ENCODE results near the gene EPC1.
"Not testable (repeated sequence)": the region's sequence is repeated elsewhere in the genome, so short reads cannot be mapped to it uniquely, and the experiment has no call there.

EPC1 gene, protein sequence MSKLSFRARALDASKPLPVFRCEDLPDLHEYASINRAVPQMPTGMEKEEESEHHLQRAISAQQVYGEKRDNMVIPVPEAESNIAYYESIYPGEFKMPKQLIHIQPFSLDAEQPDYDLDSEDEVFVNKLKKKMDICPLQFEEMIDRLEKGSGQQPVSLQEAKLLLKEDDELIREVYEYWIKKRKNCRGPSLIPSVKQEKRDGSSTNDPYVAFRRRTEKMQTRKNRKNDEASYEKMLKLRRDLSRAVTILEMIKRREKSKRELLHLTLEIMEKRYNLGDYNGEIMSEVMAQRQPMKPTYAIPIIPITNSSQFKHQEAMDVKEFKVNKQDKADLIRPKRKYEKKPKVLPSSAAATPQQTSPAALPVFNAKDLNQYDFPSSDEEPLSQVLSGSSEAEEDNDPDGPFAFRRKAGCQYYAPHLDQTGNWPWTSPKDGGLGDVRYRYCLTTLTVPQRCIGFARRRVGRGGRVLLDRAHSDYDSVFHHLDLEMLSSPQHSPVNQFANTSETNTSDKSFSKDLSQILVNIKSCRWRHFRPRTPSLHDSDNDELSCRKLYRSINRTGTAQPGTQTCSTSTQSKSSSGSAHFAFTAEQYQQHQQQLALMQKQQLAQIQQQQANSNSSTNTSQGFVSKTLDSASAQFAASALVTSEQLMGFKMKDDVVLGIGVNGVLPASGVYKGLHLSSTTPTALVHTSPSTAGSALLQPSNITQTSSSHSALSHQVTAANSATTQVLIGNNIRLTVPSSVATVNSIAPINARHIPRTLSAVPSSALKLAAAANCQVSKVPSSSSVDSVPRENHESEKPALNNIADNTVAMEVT

DNA sequence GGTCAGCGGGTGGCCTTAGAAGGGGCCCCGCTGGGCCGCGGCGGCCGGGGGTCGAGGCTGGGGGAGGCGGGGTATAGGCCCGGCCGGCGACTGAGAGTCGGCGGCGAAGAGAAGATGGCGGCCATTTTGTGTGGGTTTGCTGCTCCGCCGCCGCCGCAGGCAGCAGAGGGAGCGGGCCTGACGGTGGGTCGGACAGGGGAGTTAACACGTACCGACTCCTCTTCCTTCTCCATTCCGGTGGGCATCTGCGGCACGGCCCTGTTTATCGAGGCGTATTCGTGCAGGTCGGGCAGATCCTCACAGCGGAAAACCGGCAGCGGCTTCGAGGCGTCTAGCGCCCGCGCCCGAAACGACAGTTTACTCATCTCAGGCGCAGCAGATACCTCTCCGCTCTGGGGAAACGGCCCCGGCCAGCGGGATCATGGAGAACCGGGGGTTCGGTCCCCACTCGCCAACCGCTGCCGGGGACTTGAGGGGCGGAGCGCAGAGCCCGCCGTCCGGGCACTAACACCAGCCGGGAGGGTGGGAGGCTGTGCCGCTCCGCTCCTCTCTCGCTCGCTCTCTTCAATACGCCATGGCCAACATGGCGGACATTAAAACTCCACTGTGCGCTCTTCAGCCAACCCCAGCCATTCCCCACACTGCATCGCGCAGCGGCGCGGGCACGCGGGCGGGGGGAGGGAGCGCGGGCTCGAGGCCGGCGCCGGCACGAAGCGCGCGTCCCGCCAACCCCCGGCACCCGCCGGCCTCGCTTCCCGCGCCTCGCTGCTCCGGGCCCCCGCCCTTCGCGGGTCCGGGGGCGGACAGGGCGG lies at the start of gene EPC1:
Gene EPC1 (minus strand): TSS at position 608 of the 812 bp plus-strand sequence. CDS start 243 bp downstream, at position 365.
- DNase-seq (ENCODE audit: low read depth): peak; percentile 82

DNA sequence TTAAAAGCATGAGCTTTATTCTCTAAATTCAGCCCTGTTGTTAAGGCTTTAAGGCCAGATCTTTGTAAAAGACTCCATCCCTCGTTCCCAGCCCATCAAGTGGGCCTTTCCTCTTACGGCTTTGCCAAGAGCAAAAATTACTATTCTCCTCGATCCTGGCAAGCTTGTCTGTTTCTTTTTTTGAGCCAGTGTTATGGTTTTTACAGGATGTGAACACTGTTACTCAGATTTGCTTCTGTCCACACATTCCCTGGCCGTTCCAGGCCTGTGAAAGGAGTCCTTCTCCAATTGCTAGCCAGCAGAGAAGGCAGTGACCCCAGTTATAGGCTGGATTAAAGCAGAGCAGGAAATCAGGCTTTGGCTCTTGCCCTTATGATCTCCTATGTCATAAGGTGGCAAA lies 47.0 kb upstream of the EPC1 start:
- no peak for DNase-seq (ENCODE audit: low read depth)

DNA sequence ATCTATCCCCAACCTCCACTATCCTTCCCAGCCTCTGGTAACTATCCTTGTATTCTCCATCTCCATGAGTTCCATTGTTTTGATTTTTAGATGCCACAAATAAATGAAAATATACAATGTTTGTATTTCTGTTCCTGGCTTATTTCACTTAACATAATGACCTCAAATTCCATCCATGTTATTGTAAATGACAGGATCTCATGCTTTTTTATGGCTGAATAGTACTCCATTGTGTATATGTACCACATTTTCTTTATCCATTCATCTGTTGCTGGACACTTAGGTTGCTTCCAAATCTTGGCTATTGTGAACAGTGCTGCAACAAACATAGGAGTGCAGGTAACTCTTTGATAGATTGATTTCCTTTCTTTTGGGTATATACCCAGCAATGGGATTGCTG lies 45.3 kb upstream of the EPC1 start:
- DNase-seq (ENCODE audit: low read depth): not testable (repeated sequence)

DNA sequence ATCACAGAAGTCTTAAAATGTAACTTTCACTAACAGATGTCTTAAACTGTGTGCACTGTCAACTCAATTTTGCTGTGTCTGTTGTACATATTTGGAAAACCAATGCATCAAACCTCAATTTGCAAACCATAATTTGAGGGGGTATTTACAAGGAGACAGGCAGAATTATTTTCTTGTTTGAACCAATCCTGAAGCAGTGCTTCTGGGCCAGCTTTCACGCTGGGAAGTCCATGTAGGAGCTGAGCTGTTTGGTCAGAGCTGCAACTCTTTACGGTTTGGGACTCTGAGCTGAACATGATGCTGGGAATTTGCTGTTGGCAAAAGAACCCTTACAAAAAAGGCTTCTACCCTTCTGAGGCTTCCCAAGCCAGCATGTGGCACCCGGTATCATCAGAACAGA lies 43.2 kb upstream of the EPC1 start:
- no peak for DNase-seq (ENCODE audit: low read depth)

- no peak for DNase-seq (ENCODE audit: low read depth)
Measured at GRCh38 chr10:32388258-32389027, 41.5 kb upstream of the EPC1 start.

GRCh38 chr10:32386623-32387260 lies 39.8 kb upstream of the EPC1 start:
- DNase-seq (ENCODE audit: low read depth): no peak

DNA sequence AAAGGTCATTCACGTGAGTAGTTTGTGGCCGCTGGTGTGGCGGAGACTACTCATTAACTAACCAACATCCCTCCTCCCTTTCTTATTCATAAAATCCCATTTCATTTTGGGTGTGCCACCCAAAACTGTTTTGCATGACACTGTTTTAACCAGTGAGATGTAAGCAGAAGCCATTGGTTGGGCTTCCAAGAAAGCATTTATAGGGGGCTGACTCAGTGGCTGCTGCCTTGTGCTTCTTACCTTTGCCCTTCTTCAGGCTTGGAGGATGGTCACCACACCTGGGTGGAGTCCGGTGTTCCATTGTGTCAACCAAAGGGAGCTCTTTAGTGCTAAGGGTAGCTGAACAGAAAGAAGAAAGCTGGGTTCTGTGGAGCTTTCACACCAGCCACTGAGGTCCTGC lies 37.2 kb upstream of the EPC1 start:
- DNase-seq (ENCODE audit: low read depth): no peak

GRCh38 chr10:32381165-32381564 lies 34.2 kb upstream of the EPC1 start:
- DNase-seq (ENCODE audit: low read depth): no peak

DNA sequence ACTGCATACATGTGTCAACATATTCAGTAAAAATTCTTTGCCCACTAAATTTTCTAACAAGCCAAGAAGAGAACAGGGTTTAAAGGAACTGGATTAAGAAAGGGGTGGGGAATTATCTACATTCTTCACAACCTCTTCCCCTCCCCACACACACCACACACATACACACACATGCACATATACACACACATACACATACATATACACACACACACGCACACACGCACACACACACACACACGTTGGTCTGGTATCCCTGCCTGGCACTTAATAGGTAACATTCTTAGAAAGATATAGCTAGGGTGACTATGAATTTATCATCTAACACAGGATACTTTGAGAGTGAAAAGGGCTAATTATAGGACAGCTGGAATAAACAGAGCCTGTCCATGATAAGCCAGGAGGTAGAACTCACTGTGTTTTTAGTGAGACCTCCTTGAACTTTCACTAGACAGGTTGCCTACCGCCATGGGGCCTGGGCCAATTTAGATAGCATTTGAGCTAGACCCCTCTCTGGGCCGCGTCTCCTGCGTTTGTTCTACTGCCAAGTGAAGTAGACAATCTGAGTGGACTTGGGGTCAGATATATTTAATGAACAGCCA lies 33.1 kb upstream of the EPC1 start:
- no peak for DNase-seq (ENCODE audit: low read depth)

DNA sequence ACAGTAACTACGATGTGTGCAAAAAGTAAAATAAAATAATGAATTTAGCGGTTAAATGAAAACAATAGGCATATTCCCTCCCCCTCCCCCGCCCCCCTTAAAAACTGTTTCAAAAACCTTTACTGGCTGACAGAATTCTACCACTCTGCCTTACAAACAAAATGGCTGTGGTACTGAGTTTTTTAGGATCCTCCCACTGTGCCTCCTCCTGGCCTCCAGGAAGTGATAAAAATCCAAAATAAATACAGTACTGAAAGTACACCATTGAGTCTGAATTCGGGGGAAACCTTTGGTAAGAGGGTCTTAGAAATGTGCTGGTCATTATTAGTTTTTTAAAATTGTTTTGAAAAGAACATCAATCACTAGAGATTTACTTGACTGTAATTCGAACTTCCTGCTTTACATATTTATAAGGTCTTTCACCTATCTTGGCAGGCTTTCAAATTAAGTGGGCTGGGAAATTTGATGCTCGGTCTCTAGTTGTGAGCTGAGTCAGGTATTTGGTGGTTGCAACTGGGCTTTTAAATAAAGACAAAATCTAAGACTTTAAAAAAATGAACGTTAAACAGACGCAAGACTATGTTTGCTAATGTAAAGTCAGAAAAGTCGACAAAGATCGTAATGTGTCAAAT lies 32.5 kb upstream of the EPC1 start:
- peak; percentile 58 for DNase-seq (ENCODE audit: low read depth)

GRCh38 chr10:32378363-32379317 lies 31.7 kb upstream of the EPC1 start:
- peak; percentile 86 for DNase-seq (ENCODE audit: low read depth)

GRCh38 chr10:32377458-32378259 lies 30.7 kb upstream of the EPC1 start:
- no peak for DNase-seq (ENCODE audit: low read depth)

- DNase-seq (ENCODE audit: low read depth): no peak
Measured at GRCh38 chr10:32376771-32377170, 29.8 kb upstream of the EPC1 start.

GRCh38 chr10:32376097-32376496 lies 29.1 kb upstream of the EPC1 start:
- no peak for DNase-seq (ENCODE audit: low read depth)

- DNase-seq (ENCODE audit: low read depth): no peak
Measured at GRCh38 chr10:32375631-32376030, 28.7 kb upstream of the EPC1 start.

DNA sequence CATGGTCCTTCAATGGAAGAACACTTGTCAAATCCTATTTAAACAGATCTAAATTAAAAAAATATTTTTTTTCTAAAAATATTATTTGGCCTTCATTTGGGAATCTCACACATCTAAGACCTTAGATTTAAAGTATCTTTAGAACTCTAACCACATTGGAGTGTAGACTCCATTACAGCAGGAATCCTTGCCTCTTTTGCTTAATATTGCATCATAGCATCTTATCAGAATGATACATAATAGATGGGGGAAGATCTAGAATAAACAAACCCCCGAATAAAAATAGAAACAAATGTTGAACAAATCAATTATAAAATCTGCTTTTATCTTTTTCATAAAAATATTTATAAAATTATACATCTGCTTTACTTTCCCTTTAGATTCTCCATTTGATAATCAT lies 27.6 kb upstream of the EPC1 start:
- DNase-seq (ENCODE audit: low read depth): no peak

DNA sequence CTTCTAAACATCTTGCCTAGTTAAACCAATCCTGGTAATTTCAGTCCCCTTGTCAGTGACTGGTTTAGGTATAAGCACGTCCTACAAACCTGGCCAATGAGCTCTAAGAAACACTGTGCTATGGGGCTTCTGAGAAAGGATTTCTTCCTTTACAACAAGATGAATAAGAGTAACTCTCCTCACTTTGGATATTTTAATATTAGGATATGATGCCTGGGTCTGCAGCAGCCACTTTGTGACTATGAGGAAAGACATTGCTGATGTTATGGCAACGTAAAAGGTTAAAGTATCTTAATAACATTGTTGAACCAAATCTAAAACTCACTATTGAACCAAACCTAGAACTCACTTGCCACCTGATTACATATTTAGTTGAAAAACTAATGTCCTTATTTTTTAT lies 26.5 kb upstream of the EPC1 start:
- no peak for DNase-seq (ENCODE audit: low read depth)

DNA sequence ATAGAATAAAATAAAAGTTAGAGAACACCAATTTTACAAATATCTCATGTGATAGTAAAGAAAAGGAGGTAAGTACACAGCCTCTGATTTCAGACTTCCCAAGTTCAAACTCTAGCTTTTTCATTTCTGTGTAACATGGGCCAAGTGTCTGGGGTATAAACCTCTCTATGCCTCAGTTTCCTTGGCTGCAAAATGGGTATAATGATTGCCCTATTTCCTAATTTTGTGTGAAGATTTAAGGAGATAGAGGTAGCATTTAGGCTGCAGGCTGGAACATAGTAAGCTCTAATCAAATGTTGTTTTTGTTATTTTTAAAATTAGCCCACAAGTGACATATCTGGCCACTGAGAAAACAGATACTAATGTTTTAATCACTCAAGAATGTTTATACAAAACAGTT lies 26.1 kb upstream of the EPC1 start:
- no peak for DNase-seq (ENCODE audit: low read depth)
